Heart right ventricle (tissue), 16 donors: ENCODE measurements around the gene ARHGAP32. TPM values are rescaled to one million over a fixed set of nuclear protein-coding genes. Genes with fewer than 3 reads are reported as not detected.

Experiments used
- ATAC-seq, 8 donors: fragments of 200-7000 bp; cut with Tn5 transposase; one replicate each; pipeline ENCODE4 v1.9.1; 2020; ENCODE audit warnings: mild to moderate bottlenecking in 8 of 8, moderate library complexity in 8 of 8, moderate number of reproducible peaks in 1 of 8
- DNase-seq, 2 donors: peaks; one replicate each; pipeline ENCODE4 v3.0.0-alpha.2; 2020
- H3K27ac ChIP-seq, 10 donors: fragments of 200-600 bp; sonication (generic) in 2 of 10; one replicate each; pipeline versions ENCODE4 v1.5.0 to v1.8.0; 2020 to 2022; ENCODE audit warnings: mild to moderate bottlenecking in 3 of 10
- H3K27me3 ChIP-seq, 7 donors: fragments of 200-600 bp; one replicate each; pipeline ENCODE4 v1.8.0; 2021 to 2022; ENCODE audit warnings: mild to moderate bottlenecking in 2 of 7
- H3K36me3 ChIP-seq, 9 donors: fragments of 200-600 bp; sonication (generic) in 1 of 9; one replicate each; pipeline versions ENCODE4 v1.5.0 to v1.8.0; 2020 to 2022; ENCODE audit warnings: mild to moderate bottlenecking in 2 of 9
- H3K4me1 ChIP-seq, 9 donors: fragments of 200-600 bp; sonication (generic) in 1 of 9; one replicate each; pipeline versions ENCODE4 v1.5.0 to v1.8.0; 2020 to 2022; ENCODE audit warnings: mild to moderate bottlenecking in 4 of 9
- H3K4me3 ChIP-seq, 10 donors: fragments of 200-600 bp; sonication (generic) in 2 of 10; one replicate each; pipeline versions ENCODE4 v1.5.0 to v1.8.0; 2020 to 2022; ENCODE audit warnings: mild to moderate bottlenecking in 7 of 10, moderate library complexity in 2 of 10
- H3K9me3 ChIP-seq, 11 donors: fragments of 200-600 bp in 10 of 11; sonication (generic) in 2 of 11; one replicate each; pipeline versions ENCODE4 v1.5.0 to v1.8.0; 2013 to 2022; ENCODE audit warnings: mild to moderate bottlenecking in 2 of 11, control low read depth in 1 of 11, moderate library complexity in 1 of 11
- WGBS, 2 donors: extraction: QIAGEN DNeasy Blood & Tissue Kit; methylation state at CpG; one replicate each; pipeline ENCODE4 v1.1.7; 2013; ENCODE audit warnings: inconsistent platforms in 1 of 2; 5-methylcytosine and 5-hydroxymethylcytosine counted together
- intact Hi-C, 10 donors: fragments of 100-400 bp; cut with DNase I; formaldehyde crosslinking; loops; one replicate each; pipeline versions ENCODE4 v1.11.1 to v1.14.2; 2022
- polyA plus RNA-seq, 2 donors: library from polyadenylated mRNA; stranded (reverse); fragments of 200-250 nt; gene quantifications; one replicate each; pipeline ENCODE4 v1.2.3, GENCODE V29; 2013
- total RNA-seq, 10 donors: library from RNA; stranded (reverse); fragmentation: NEBNext Ultra II Directional in 3 of 10; extraction: Animal tissue kit (Norgen Biotek cat#: 25700) in 3 of 10; gene quantifications; one replicate each; pipeline versions ENCODE4 v1.2.1 to v1.2.4, GENCODE V29; 2021 to 2023
- TF ChIP-seq, protein P1 (sequence below), 9 donors: fragments of 200-600 bp; sonication (generic) in 2 of 9; IDR thresholded peaks; one replicate each; pipeline versions ENCODE4 v1.5.0 to v1.8.0; 2021 to 2022; ENCODE audit warnings: antibody characterized with exemption in 9 of 9, mild to moderate bottlenecking in 5 of 9, moderate library complexity in 1 of 9
- donor health status: Arrhythmogenic right ventricular cardiomyopathy.
- donor health status: ischemic (EF 13 %, LVEDD 7.1; RV severe dilation, severe dysfunction).
- donor health status: healthy with polysubstance abuse.
- donor health status: DM: no; HTN: yes; CAD: no.
- donor health status: DM: no; HTN: no; CAD: no.
- donor health status: ischemic (EF 25% LVEDD 6.9; RV normal size, moderate dysfunction).
- donor health status: ischemic (EF 25% LVEDD 5.7; RV mildly dilated, moderate dysfunction).
- donor health status: healthy.
- donor health status: DM: yes; HTN: yes; CAD: no.
- donor health status: Ischemic cardiomyopathy.
- donor health status: ischemic (EF 35%, LVEDD 5.7; RV mildly dilated, moderate dysfunction).
- donor health status: nonischemic (EF 11% LVEDD 7.7; RV severe dilation, severe dysfunction).
- donor health status: DM: yes; HTN: yes; CAD: no.
- donor health status: PGD.
- donor health status: ischemic (EF 29% LVEDD 5.4; RV normal size, mild dysfunction).
- donor health status: nonischemic (EF 23%, LVEDD 6.1; RV moderate dilation, normal function).

The ARHGAP32 gene
- total and polyA plus RNA-seq, 12 donors, result 1.0 to 8.7 (median 4.4) TPM

DNA sequence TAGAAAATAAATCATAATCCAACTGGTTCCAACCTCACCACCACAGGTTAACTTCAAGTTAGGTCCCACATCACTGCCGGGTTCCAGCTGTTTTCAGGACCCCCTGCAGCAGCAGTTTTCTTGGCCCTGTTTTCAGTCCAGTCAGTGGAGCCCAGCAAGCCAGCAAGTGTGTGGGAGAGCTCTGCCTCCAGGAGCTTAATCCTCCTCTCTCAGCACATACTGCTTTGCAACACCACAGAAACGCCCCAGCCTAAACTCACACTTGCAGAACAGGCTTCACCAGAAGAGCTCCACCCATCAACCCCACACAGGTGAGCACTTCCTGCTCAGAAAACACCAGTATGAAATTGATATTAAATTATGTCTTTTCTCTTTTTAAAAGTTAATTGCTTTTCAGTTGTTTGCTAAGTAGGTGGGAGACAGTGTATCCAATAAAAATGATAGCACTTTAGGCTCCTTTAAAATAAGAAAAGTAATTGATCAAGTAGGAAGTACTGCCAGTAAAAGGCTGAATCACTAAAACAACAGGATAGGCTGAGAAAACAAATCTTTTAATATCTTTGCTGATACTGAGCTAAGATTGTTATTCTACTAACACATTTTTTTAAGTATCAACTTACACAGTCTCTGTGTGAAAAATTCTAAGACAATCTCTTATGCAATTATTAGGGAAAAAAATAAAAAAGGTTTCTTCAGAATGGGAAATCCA lies 168.0 kb downstream of the ARHGAP32 start:
- ATAC-seq, result no peak
- H3K4me3 ChIP-seq, result no peak overlapping the region
- no peak overlapping the region for H3K27ac ChIP-seq
- H3K4me1 ChIP-seq, result peaks cover 0 to 19% (median 6%) of the 10 kb centered on the region in 9 donors
- TF ChIP-seq, protein P1, sequence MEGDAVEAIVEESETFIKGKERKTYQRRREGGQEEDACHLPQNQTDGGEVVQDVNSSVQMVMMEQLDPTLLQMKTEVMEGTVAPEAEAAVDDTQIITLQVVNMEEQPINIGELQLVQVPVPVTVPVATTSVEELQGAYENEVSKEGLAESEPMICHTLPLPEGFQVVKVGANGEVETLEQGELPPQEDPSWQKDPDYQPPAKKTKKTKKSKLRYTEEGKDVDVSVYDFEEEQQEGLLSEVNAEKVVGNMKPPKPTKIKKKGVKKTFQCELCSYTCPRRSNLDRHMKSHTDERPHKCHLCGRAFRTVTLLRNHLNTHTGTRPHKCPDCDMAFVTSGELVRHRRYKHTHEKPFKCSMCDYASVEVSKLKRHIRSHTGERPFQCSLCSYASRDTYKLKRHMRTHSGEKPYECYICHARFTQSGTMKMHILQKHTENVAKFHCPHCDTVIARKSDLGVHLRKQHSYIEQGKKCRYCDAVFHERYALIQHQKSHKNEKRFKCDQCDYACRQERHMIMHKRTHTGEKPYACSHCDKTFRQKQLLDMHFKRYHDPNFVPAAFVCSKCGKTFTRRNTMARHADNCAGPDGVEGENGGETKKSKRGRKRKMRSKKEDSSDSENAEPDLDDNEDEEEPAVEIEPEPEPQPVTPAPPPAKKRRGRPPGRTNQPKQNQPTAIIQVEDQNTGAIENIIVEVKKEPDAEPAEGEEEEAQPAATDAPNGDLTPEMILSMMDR (IDR thresholded peaks at IDR 0.05), result no peak
- no peaks in the 10 kb centered on the region for H3K9me3 ChIP-seq
- no peak for DNase-seq
- 77 to 83% methylated on average over 2 of the region's 2 CpGs for WGBS, 2 donors
- H3K36me3 ChIP-seq, result no peaks in the 10 kb centered on the region
- intact Hi-C loops, result no loop called here
- no peaks in the 10 kb centered on the region for H3K27me3 ChIP-seq

DNA sequence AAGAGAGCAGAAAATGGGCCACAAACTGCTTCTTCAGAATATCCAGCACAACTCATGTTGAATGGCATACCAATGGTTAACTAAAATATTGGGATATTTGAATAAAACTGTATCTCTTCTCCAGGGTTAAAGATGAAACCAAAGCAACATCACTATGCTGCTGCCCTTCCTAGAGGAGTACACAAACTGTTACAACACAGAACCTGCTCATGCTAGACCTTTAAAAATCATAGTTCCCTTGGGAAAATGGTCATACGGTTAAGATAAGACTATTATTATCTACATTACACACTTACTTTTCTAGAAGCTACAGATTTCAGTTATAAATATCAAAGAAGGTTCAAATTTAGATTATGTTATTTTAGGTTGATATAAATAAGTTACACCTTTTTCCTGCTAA lies 170.8 kb downstream of the ARHGAP32 start:
- WGBS, 2 donors, result 38 to 45% methylated on average over 1 of the region's 1 CpG
- H3K4me3 ChIP-seq, result no peak overlapping the region

GRCh38 chr11:129018991-129019390 lies 173.1 kb downstream of the ARHGAP32 start:
- 87 to 94% methylated on average over 2 of the region's 2 CpGs for WGBS, 2 donors
- no peak for ATAC-seq

More for the DNA sequence above, 170.8 kb downstream of the ARHGAP32 start:
- peaks cover 0 to 19% (median 6%) of the 10 kb centered on the region in 9 donors for H3K4me1 ChIP-seq
- intact Hi-C loops, result no loop called here
- H3K27ac ChIP-seq, result no peak overlapping the region
- no peaks in the 10 kb centered on the region for H3K27me3 ChIP-seq
- TF ChIP-seq, protein P1 (IDR thresholded peaks at IDR 0.05), result no peak
- DNase-seq, result no peak
- H3K9me3 ChIP-seq, result no peaks in the 10 kb centered on the region
- ATAC-seq, result no peak
- no peaks in the 10 kb centered on the region for H3K36me3 ChIP-seq

DNA sequence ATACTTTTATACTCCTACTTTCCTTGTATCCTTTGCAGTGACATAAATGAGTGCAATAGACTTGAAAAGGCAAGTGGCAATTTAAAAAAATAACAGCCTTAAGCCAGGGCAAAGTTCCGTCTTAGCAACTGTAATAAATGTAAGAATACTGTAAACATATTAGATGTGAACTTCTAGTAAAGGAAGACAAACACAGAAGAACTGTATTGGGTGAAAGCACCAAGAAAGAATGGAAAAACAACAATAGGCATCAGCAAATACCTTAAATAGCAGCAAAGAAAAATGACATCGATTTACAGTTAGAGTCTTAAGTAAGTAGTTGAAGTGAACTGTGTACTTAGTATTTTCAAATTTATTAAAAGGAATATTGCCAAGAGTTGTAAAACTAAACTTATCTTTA lies 174.0 kb downstream of the ARHGAP32 start:
- Histone ChIP-seq H3K4me1 (peaks cover 0 to 19% (median 6%) of the 10 kb centered on the region in 9 donors), H3K27ac (no peak overlapping the region), H3K9me3 (no peaks in the 10 kb centered on the region), H3K36me3 (no peaks in the 10 kb centered on the region), H3K4me3 (no peak overlapping the region), H3K27me3 (no peaks in the 10 kb centered on the region)
- intact Hi-C loops, result no loop called here
- 91 to 97% methylated on average over 2 of the region's 2 CpGs for whole genome bisulfite sequencing, 2 donors
- no peak for ATAC-seq
- TF ChIP-seq, protein P1 (IDR thresholded peaks at IDR 0.05), result no peak
- no peak for DNase-seq

More at GRCh38 chr11:129018991-129019390, 173.1 kb downstream of the ARHGAP32 start:
- H3K27ac ChIP-seq, result no peak overlapping the region
- no peaks in the 10 kb centered on the region for H3K9me3 ChIP-seq
- peaks cover 0 to 19% (median 6%) of the 10 kb centered on the region in 9 donors for H3K4me1 ChIP-seq
- DNase-seq, result no peak
- TF ChIP-seq, protein P1 (IDR thresholded peaks at IDR 0.05), result no peak
- H3K27me3 ChIP-seq, result no peaks in the 10 kb centered on the region
- no peak overlapping the region for H3K4me3 ChIP-seq
- no peaks in the 10 kb centered on the region for H3K36me3 ChIP-seq
- intact Hi-C loops, result no loop called here
